HG03039 (cell line): ENCODE data around the gene CNN3.
A peak's percentile ranks its signal among the peaks of the same experiment; 100 is the strongest.

Experiments
- ATAC-seq: cut with Tn5 transposase; IDR thresholded peaks from one replicate; pipeline ENCODE4 v1.9.1; 2021; ENCODE audit warnings: mild to moderate bottlenecking, moderate library complexity; ENCODE audit not compliant: unreplicated experiment

Gene CNN3

DNA sequence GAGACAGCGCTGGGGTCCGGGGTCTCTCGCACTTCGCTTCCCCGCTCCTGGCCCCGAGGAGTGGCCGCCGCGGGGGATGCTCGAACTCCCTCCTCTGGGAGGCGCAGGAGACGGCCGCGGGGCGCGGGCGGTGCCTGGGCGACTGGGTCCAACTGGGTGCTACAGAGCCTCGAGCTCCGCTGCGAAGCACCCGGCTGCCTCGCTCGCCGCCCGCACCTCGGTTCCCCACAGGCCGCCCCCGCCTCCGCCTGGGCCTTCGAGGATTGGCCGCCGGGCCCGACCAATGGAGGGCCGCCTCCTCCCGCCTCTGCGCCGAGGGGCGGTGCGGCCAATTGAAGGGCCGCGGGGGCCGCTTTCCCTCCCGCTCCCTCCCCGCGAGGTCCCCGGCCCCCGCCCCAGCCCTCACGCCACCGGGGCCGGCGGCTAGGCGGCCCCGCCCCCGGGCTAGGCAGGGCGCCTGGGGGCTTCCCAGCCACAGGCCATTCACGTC lies at the start of gene CNN3:
TSS of gene CNN3 (minus strand) at position 196 of the 490 bp plus-strand sequence. CDS start 216 bp downstream, outside the sequence.
- ATAC-seq = peak; percentile 84

DNA sequence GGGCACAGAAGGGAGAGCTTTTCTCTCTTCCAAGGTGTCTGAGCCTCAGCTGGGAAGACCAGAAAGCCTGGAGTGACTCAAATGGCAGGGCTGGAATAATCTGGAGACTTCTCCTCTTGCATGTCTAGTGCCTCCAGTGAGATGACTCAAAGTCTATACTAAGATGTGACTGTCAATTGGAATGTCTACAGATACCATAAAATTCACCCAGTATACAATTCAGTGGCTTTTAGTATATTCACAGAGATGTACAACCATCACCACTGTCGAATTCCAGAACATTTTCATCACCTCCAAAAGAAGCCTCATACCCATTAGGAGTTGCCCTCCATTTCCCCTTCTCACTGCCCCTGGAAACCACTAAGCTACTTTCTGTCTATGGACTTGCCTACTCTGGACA lies 47.9 kb upstream of the CNN3 start:
- ATAC-seq = no peak

DNA sequence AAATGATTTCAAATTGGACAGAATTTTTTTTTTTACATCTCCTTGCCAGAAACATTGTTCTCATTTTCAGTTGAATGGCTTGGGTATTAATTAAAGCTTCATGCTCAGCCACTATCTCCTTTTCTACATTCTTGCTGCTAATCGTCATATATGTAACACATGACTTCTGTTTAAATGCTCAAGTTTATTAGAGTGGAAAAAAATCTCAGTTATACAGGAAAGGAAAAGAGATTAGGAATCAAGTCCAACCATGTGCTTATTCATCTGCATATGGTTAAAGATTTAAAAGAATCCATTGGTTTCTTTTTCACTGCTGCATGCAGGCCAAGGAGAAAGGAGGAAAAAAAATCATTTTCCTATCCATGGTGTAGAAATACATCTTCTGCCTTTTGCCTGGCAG lies 47.3 kb upstream of the CNN3 start:
- no peak for ATAC-seq

DNA sequence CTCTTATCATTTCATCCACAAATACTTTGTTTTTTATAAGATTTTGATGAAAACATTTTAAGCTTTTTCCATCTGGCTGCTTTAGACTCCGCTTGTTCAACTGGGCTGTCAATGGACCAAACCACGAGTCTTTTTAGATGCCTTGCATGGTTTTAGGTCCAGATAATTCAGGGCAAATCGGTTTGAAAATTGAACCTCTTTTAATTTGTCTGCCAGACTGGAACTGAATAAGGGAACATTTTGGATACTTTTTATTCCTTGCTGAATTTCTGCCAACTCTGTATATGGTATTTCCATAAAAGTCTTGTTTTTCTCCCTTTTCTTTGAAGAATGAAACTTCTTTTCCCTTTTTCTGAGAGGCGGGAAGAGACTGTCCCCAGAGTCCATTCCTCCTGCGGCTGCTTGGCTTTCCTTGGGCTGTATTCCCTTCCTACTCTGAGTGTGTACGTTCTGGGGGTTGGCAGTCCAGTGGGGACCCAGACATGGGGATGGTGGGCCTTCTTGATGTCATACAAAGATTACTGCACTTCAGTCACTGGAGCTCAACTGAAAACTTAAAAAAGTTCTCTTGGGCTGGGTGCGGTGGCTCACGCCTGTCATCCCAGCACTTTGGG lies 46.5 kb upstream of the CNN3 start:
- ATAC-seq = no peak

DNA sequence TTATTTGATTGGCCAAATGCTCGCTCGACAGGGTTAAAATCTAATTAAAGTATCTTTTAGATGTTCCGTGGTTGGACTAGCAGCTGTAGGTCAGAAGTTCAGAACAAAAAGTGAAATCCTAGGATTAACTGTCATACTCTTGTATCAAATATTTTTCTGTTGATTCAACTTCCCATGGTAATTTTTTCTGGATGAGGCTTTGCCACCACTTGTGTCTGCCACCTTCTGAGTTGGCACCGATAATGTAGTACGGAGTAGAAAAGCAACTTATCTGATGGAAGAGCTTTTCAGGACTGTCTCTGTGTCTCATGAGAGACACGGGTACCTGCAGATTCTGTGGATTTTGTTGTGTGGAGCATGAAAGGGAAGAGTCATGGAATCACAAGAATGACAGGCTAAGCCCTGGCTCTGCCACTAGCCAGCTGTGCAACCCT lies 44.6 kb upstream of the CNN3 start:
- no peak for ATAC-seq

DNA sequence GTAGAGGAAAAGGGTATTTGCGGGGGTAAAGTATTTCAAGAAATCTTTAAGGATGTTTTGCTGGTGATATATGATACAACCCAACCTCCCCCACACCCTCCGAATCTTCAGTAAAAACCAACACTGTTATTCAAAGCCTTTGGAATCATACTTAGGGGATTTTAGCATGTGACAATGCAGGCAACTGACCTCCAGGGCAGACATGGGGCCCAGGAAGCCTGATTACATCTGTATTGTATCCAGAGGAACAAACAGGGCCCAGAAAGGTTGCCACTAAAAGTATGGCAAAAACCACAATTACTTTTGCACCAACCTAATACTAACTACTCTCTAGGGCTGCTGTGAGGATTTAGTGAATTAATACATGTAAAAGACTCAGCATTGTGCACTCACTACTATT lies 43.9 kb upstream of the CNN3 start:
- no peak for ATAC-seq

DNA sequence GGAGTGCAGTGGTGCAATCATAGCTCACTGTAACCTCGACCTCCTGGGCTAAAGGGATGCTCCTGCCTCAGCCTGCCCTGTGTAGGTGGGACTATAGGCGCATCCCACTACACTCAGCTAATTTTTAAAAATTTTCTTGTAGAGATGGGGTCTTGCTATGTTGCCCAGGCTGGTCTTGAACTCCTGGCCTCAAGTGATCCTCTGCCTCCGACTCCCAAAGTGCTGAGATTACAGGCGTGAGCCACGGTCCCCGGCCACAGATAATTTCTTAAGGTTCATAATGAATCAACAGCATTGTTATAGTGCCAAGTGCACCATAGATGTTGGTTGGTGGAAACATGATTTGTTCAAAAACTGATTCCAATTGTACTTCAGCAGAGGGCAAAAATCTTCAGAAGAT lies 42.2 kb upstream of the CNN3 start:
- ATAC-seq = no peak

DNA sequence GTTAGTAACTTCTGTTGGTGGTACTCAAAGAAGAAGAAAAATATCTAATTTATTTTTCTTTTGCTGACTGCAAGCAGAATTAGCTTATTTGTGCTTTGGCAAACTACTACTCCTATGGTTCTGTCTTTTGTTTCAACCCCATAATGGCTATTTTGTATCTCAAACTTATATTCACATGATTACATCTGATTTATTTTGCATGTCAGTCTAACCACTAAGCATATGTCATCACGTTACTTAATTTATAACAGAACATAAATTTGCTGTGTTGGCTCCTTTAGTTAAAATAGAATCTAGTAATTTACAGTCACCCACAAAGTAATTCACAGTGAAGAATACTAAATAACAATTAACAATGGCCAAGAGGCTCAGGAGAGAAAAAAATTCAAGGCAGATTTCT lies 39.1 kb upstream of the CNN3 start:
- ATAC-seq = no peak

DNA sequence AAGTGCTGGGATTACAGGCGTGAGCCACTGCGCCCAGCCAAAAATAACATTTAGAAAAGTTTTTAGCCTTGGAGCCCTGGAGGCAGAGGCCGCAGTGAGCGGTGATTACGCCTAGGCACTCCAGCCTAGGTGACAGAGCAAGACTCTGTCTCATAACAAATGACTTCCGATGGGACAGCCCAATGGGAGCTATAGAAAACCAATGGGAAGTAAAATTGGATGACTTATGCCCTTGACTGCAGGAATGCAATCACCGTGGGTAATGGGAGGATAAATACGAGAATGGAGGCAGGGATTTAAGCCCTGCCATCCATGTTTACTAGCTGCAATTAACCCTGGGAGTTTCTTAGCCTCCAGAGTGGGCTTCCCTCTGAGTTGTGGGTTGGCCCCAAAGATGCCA lies 37.0 kb upstream of the CNN3 start:
- no peak for ATAC-seq

DNA sequence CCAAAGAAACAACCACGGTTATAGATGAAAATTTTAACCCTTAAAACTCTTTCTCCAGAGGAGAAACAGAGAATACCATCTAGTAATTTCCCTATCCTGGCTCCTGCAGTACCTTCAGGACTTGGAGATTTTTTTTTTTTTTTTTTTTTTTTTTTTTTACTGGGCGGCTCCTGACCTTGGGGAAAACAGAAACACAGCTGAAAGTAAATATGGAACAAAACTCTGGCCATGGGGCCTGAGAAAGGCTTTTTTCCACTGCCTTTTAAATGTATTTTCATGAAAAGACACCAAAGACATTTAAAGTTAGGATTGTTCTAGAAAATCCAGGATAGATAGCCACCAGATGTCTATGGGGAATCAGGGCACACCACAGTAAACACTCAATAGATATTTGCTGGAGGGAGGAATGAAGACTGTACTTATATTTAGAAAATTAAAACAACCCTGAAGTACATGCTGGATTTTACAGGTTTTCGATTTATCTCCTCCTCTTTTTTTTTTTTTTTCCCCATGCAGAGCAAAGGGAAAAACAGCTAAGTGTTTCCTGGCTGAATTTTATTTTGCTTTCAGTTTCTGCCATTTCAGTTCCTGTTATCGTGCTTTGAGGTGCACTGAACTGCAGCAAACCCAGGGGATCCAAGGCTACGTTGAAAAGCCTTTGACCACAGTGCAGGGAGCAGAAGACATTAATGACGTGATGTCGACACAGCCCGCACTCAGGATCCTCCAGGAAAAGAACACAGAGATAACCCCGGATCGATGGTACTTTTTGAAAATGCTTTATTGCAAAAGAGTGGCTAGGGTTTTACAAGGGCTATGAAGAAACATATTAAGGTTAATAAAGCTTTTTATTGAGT lies 35.7 kb upstream of the CNN3 start:
- peak; percentile 88 for ATAC-seq

DNA sequence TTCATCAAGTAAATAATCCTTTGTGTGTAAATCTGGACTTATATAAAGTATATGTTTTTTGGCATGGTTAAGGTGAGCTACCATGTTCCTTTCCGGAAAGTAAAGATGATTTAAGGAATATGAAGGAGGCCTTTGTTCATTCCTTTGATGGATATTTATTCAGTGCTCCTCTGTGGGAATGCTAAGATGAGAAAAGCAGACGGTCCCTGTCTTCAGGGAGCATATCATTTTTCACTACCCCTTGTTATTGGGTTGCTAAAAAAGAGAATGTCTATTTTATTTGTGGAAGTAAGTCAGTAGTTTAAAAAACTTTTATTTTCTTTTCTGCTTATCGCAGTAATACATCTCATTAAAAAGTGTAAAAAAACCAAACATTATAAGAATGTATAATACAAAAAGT lies 35.1 kb upstream of the CNN3 start:
- no peak for ATAC-seq

DNA sequence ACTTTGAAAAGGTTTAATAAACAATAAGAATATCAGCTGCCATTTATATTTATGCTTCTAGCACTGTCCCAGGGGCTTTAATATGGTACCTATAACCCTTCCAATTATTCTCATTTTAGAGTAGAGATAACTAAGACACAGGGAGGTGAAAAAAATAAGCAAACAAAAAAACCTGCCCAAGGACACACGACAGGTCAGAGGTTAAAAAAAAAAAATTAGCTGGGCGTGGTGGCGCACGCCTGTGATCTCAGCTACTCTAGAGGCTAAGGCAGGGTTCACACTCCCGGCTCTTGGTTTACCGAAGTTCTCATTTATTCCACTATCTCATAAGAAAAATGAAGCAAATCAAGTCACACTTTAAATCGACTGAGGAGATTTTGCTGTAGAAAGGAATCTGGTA lies 34.7 kb upstream of the CNN3 start:
- ATAC-seq = no peak

DNA sequence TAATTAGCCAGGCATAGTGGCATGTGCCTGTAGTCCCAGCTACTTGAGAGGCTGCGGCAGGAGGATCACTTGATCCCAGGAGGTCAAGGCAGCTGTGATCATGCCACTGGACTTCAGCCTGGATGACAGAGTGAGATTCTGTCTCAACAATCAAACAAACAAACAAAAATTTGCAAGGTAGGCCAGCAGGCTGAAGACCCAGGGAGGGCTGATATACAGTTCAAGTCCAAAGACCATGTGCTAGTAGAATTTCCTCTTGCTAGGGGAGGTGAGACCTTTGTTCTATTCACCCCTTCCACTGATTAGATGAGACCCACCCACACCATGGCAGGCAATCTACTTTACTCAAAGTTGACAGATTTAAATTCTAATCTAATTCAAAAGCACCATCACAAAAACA lies 31.2 kb upstream of the CNN3 start:
- no peak for ATAC-seq

DNA sequence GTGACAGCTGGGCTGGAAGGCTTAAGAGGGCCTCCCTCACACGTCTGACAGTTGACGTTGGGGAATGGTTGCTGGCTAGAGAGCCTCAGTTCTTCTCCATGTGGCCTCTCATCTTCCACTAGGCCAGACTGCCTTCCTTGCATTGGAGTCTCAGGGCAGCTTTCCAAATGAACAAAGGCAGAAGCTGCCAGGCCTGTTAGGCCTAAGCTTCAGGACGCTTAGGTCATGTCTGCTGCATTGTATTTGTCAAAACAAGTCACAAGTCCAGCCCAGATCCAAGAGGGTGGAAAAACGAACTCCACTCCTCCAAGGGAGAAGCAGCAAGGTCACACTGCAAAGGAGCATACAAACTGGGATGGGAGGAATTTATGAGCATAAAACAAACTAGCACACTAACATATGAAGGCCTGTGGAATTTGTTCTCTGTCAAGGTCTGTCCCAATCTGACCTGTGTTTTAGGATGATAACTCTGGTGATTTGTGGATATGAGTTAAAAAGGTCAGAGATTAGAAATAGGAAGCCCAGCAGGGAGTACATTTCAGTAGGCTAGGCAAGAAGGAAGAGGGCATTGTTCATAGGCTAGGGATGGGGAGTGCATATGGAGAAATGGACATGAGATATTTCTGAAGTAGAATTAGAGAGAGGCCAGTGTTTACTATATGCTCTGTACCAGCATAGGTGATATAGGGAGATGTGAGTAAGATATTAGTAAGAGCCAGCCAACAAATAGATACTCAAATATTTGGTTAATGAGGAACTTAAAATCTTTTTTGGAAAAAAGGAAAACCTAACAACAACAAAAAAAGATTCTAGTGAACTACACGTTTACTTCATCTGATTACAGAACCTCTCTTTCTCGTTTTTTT lies 29.1 kb upstream of the CNN3 start:
- ATAC-seq = no peak

DNA sequence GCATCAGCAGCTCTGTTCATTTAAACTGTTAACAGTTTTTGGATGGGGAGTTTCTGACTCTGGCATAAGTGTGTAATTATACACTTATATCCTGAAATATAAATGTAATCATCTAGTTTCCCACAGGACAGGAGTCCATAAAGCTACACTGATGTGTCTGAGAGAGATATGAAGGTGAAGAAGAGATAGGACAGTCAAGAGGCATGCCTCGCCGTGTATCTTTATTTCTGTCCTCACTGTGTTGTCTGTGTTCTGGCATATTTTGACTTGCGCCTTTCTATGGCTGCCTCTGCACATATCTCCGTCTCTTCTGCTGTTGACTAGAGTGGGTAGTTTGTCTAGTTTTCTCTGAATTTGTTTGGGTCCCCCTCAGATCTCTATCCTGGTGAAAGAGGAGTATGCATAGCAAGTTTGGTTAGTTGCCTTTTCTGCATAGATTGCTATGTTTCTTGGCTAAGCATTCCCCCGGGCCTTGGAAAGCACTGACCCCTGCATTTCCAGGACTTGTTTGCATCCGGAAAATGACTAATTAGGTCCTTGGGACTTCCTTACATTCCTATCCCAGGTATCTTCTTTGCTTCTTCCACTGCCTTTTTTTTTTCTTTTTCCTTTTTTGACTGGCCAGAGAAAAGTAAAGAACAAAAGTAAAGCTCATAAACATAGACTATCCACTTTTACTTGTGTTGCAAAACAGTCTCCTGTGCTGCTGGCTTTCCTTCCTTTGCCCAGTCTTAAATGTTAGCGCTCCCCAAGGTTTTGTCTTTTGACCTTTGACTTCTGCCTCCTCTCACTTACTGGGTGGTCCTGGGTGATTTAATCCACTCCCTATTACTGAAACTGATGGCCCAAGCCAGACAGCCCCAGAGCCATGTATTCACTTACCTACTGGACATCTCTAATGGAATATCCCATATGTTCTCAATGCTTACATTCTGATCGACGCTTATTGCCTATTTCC lies 27.6 kb upstream of the CNN3 start:
- no peak for ATAC-seq

DNA sequence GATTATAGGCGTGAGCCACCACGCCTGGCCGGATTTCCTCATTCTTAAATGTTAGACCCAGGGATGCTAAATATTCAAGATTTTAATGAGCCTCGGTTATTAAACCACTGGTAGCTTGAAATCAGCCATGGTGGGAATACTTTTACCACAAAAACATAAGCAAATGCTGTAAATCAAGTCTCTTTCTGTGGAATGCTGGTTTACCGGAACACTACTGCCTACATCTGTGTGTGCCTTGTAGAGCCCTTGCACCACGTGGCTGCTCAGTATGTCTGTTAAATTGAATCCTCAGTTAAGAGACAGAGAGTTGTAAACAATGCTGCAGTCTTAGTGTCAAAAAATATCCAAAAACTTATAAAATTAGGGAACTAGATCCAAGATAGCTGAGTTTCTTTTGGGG lies 26.8 kb upstream of the CNN3 start:
- ATAC-seq = no peak

DNA sequence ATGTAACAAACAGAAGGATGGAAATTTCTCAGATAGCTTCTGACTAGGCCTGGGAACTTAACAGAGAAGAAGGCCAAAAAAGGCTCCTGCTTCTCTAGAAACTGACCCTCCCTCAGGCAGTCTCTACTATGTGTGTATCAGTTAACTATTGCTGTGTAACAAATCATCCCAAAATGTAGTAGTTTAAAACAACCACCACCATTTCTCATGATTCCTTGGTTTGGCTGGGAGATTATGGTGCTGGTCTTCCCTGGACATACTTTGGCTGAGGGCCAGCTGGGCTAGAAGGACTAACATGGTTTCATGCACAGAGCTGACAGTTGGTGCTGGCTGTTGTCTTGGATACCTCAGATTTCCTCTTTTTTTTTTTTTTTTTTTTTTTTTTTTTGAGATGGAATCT lies 26.2 kb upstream of the CNN3 start:
- ATAC-seq = no peak

DNA sequence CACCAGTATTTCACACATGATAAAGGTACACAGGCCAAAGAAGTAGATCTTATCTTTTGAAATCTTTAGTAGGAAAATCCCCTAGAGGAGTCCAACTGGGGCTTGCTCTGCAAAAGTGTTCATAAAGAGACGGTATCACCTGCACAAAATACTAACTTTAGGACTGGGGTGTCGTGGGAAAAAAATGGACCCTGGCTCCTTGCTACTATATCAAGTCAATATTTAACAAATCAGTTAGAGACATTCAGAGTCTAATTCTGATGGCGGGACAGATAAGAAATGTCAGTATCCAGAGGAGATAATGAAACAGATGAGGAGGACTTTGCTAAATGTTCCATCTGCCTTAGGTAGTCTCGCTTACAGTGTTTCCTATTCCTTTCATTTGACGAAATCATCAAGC lies 25.6 kb upstream of the CNN3 start:
- ATAC-seq = no peak

DNA sequence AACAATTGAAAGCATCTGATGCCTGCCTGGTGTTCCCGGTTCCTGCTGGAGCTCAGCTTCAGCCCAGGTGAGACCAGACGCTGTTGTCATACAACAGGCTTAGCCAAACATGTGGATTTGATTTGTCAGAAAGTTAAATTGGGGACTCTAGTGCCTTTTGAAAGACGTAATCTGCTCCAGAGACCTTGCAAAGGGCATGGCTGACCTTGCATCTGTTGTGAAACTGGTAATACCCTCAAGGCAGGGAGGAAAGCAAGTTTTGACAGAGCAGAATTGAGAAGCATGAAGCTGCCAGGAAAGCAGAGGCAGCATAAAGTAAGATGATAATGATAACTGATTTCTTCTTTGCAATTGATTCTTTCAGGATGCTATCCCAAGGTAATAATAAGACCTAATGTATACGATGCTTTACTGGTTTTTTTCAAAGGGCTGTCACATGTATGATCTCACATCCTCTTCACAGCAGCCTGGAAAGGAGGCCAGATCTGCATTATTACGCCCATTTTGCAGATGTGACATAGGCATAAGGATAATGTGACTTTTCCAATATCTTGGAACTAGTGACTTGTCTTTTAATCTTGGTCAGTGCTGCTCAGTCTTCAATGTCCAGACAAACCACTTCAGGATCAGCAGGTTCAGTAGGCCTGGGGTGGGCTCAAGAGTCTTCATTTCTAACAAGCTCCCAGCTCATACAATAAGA lies 24.7 kb upstream of the CNN3 start:
- no peak for ATAC-seq

DNA sequence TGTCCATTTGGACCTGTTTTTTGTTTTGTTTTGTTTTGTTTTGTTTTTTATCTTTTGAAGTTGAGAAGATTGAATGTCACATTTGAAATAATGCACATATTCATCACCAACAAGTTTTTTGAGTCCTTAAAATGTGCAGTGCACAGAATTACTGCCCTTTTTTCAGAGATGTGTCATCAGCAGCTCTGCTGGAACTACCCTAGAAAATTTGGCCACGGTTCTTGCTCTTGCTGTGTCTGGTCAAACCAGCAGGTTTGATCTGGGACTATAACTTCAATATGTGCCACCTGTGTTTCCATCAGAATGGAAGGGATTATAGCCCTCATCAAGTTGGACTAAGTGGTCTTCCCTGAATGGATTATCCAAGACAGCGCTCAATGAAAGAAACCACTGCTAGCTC lies 24.1 kb upstream of the CNN3 start:
- no peak for ATAC-seq
